HG03135 (cell line): Measurements from ENCODE around the gene EXOC6B.
"Not testable (repeated sequence)": the region's sequence is repeated elsewhere in the genome, so short reads cannot be mapped to it uniquely, and the experiment has no call there.

Source experiments
- ATAC-seq: cut with Tn5 transposase; IDR thresholded peaks from one replicate; pipeline ENCODE4 v1.9.1; 2021; ENCODE audit warnings: mild to moderate bottlenecking, moderate library complexity; ENCODE audit not compliant: unreplicated experiment

EXOC6B gene

DNA sequence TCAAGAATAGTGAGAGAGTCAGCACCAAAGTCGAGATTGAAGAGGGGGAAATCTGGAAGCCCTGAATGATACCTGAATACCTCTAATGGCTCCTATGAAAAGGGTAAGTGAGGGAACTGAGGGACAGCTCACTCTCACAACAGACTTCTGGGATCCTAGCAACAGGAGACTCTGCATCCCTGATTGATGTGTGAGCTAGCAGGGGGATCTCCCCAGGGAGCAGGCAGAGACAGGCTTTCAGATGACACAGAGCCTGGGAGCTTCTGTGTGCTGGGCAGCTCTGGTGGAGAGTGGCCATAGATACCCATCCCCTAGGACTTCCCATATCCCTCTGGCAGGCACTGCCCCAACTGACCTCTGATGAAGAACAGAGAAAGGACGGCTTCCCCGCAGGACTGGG, 206.2 kb downstream of the EXOC6B start:
- ATAC-seq: no peak

DNA sequence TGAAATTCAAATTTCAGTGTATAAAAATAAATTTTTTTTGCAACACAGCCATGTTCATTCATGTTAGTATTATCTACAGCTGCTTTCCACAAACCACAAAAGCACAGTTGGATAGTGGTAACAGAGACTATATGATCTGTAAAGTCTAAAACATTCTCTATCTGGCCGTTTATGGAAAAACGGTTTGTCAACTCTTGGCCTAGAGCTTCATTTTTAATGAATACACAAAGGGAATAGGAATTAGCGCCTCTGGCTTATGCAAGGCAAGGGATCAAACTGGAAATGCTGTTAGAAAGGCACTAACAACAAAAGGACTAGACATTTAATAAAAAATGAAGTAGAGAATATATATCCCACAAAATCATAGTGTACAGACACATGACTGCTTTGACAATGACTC, 211.9 kb downstream of the EXOC6B start:
- ATAC-seq: no peak

DNA sequence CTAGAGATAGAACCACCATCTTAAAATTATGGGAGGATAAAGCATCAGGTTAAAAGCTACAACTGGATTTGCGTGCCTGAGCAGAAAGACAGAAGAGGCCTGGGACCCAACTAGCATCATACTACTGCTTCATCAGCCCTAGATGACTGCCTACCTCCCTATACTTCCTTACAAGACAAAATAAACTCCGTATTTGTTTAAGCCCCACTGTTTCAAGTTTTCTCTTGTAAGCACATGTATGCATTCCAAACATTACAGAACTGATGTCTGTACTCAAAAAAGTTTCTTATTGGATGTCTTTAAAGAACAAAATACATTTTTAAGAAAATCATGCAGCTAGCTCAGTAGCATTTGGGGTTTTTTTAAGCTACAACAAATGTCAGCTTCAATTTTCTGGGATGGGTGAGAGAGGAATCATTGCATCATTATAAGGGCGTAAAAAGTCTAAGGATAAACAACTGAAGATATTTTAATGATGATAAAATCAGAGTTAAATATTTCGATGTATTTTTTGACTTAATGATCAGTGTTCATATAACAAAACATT, 213.1 kb downstream of the EXOC6B start:
- ATAC-seq: no peak

DNA sequence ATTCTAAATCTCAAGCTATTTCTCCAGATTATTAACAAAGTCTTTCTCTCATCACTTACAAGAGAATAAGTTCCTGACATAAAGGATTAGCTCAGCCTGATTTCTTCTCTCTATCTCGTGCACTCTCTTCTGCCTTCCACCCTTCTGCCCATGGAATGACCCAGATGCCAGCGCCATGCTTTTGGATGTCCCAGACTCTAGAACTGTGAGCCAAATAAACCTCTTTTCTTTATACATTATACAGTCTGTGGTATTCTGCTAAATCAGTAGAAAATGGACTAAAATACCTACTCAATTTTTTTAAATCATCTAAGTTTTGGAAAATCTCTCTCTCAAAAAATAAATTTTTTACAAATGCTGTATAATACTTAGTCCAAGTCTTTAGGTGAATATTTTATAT, 218.6 kb downstream of the EXOC6B start:
- no peak for ATAC-seq

DNA sequence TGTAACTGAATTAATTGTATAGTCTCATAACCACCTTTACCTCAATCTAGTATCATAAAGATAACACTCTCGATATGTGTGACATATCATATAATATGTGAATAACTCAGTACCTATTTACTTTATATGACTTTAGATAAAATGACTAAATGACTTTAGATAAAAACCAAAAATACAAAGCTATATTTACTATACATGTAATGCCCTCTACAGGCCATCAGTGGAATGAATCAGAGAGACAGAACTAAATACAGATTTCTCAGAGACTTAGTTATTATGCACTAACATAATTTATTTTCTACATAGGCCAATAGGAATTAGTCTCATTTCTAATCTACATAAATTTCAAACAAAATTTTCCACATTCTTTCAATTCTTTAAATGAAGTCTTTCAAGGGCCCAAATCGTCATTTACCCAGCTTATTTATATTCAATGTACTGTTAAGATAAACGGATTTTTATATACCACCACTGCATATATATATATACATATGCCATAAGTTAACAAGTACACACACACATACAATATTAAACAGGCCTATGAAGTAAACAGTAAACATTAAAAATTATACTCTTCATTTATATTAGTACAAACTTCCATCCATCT, 219.9 kb downstream of the EXOC6B start:
- ATAC-seq: no peak

DNA sequence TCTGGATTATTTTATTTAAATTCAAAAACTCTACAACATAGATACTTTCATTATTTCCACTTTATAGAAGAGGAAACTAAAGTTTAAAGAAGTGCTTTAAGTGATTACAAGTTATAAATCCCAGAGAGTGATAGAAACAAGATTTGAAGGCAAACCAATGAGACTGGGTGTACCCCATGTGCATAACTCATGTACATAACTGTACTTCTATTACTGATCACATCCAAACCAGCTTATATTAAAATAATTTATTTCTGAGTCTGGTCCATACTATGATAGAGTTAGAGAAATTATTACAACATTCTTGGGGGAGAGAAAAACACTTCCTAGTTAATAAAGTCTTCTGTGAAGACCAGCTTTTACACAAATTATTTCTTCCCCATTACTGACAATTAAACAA, 221.4 kb downstream of the EXOC6B start:
- no peak for ATAC-seq

DNA sequence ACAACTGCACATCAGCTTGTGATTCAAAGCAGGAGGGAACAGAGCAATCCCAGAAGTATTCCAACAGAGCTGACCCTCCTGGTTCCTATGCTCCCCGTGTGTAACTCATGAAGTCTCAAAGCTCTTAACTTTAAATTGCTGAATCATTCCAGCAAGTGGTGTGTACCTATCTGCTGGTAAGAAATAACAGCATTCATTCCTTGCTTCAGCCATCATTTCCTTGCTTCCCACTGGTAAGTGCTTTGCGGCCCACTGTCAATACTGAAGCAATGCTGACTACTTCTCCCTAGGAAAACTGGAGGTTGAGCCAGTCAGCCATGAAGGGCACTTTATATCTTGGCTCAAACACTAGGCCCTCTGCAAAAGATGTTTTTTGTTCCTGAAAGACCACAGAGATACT, 222.4 kb downstream of the EXOC6B start:
- no peak for ATAC-seq

DNA sequence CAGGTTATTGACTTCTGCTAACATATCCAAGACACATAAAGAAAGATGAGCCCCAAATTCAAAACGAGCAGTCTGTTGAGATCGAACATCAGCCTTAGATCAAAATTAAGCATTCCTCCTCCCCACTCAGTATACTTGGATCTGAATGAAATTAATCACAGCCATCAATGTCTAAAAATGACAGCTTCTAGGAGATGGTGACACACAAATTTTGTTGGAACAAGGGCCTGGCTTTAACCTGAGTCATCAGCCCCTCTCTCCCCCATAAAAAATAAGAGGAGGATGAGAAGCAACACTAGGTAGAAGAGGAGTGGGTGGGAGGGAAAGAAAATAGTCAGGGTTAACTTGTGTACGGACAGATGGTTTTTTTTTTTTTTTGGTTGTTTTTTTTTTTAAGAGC, 223.1 kb downstream of the EXOC6B start:
- no peak for ATAC-seq

DNA sequence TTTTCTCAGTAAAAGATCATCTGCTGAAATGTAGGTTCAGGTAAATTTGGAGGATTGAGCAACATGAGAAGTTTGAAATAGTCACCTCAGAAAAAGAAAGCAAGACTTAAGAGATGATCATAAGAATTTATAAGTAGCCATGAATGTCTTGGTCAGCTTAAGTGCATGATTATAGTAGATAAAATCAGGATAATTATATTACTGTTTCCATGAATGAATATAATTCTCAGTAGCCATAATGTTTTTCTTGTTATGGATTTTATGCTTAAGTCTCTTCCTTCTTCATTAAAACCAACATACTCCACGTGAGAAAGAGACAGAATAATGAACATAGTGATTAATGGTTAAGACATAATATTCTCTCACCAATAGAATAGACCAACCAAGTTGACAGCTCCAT, 223.7 kb downstream of the EXOC6B start:
- ATAC-seq: no peak

DNA sequence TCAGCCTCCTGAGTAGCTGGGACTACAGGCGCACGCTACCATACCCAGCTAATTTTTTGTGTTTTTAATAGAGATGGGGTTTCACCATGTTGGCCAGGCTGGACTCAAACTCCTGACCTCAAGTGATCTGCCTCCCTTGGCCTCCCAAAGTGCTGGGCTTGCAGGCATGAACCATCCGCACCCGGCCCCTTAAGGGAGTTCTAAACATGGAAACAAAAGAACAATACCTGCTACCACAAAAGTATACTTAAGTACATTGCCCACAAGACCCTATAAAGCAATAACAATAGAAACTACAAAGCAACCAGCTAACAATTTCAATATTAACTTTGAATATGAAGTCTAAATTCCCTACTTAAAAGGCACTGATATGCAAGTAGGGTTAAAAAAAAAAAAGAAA, 242.0 kb downstream of the EXOC6B start:
- ATAC-seq: not testable (repeated sequence)

DNA sequence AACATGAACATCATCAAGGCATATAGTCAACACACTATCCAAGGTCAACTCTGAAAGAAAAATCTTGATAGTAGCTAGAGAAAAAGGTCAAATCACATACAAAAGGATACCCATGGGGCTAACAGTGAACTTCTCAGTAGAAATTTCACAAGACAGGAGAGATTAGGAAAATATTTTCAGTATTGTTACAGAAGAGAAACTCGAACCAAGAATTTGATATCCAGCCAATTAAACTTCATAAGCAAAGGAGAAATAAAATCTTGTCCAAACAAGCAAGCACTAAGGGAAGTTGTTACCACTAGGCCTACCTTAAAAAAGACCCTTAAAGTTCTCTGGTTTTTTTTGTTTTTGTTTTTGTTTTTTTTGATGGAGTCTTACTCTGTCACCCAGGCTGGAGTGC, 242.5 kb downstream of the EXOC6B start:
- ATAC-seq: no peak

DNA sequence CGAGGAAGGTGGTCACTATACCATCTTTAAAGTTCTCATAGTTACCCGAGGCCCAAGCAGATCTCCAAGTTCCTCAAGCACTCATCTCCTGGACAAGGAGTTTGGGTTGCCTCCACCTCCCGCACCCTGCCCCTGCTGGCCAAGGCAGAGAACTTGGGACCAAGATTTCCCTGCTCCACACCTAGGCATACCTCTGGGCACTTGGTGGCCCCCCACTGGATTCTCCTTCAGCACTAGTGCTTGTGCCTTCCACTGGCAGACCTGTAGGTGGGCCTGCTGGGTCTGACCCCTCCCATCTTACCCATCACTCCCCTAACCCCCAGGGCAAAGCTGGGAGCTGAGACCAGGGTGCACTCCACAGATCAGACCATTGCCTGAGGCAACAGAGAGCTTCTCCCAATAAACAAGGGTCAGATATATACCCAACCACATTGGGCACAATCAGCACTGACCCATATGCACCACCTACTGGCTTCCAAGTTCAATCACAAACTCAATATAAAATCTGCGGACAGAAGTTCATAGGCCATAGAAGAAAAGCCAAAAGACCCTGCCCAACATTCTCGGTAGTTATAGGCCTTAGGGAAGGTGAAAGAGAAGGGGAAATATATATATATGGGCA, 244.2 kb downstream of the EXOC6B start:
- ATAC-seq: no peak

DNA sequence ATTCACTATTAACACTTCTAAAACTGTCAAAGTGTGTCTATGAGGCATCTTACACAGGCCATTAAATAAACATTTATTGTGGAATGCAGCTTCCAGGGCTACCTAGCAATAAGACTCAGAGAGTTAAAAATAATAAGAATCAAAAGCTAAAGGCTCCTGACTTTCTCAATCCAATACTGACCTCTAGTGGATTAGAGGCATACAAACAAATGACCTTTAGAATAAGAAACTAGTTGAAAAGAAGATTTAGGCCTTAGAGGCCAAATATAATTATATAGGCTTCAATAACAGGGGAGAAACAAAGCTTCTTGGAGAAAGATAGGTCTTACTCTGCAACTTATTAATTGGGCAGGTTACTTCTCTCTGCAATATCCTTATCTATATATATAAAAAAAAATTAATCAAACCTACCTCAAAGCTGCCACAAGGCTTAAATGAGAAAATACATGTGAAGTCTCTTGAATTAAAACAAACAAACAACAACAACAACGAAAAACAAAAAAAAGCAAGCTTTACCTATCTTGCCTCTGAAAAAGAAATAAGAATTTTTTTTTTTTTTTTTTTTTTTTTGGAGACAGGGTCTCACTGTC, 246.1 kb downstream of the EXOC6B start:
- ATAC-seq: no peak

DNA sequence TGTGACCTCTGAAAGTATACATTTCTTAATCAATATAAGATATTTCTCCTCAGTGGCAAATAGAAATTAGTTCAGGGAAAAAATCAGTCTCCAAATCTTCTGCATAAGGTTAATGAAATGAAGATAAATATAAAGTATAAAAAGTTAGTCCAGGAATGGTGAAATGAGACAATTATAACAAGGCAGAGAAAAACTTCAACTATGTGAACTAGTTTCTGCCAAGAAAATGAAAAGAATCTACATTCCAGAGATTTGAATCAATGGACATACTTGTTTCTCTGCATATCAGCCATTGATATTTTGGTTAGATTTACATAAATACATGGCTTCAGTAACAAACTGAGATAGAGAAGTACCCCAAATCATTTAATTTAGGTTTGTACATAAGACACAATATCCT, 249.0 kb downstream of the EXOC6B start:
- ATAC-seq: no peak

DNA sequence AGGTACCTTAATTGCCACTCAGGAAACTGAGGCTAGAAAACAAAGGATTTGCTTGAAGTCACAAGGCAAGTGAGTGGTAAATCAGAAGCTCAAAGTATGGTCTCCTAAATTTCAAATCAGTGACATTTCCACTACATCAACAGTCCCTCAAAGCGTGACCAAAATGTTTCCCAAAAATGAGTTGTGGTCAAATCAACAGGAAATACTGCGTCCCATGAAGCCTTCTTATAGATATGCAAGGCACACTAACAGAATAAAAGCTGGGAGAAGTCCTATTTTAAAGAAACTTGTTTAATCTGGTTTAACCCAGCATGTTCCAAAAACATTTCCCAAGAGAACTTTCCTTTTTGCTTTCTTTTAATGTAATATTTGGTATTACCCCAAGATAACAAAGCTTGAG, 249.4 kb downstream of the EXOC6B start:
- ATAC-seq: no peak

DNA sequence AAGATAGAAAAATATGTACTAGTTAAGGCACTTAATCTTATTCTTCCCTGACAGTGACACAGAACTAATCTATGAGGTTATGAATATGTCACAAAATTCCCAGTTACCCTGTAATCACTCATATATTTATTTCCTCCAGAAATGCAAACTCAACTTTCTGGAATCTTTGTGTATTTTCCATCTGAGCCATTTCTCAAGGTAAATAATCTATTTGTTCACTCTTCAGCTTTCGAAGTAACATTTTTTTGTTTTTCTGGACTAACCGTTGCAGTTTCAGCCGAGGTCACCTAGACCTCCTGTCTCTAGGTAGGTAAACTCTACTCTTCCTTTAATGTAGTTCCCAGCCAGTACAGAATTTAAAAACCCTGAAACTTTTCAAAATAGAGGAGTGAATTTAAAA, 250.9 kb downstream of the EXOC6B start:
- ATAC-seq: no peak

DNA sequence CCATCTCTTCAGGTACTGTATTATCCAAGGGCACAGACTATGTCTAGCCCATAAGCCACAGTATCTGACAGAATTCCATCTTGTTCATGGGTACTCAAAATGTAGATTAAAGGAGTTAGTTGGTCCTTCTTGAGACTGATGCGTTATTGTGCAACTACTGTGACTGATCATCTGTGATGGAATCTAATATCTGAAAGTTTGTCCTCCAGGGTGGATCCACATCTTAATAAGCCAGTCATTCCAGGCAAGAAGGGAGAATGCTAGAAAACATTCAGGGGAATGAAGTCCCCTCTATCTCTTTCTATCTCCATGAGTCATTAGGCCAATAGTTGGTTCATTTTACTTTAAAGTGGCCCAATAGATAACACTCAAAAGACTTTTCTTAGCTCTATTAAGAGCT, 252.6 kb downstream of the EXOC6B start:
- no peak for ATAC-seq

DNA sequence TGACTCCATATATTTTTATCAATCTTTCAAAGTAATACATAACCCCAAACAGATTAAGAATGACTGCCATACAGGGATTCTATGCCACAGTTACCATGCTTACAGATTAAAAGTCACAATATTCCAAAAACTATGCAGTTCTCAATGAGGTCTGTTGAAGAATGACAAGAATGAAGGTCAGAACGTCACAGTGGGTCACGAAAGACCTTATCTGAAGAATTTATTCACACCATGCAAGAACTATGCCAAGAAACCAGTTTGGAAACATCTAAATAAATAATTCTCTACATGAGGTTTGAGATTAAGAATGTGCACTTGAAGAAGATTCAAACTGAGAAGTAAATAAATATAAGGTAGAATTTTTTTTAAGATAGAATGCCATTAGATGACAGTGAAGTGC, 253.3 kb downstream of the EXOC6B start:
- ATAC-seq: no peak

DNA sequence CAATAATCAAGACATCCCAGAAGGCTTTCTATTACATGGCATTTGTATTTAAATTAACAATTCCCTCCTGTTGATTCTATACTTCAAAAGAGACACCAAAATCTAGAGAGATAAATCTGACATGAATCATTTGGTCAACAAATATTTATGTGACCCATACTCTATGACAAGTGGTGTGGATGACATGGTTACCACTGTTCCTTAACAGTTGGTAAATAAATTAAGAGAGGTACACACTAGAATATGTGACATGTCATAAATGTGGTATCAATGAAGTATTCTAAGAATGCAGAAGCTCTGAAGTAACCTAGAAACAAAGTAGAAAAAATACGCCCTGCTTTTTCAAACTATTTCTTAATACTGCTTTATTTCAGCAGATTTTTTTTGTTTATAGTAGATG, 255.4 kb downstream of the EXOC6B start:
- no peak for ATAC-seq

DNA sequence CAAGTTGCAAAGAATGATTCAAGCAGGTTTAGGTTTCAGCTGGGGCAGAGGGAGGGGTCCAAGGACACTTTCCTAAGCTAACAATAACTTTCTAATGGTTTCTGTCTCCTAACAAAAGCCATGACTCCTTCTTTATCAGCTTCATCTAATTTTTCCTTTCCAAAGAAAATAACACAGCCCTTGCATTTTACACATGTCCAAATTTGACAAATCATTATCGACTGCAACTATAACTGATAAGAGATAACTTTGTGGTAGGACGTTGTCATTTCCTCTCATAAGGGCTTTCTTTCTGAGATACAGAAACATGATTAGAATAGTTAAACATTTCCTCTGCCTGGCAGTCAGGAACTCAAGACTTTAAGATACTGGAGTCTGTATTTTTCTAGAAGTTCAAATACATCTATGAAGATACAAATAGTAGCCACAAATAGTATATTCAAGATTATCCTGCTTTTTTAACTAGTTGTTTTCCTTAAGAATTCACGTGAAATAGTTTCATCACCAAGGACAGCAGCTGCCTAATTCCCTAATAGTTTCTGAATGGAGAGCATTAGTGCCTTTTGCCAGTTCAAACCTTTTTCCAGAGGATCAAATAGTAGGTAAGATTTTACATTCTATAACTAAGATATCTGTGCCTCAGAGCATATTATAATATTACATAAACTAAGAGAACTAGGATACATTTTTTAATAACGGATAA, 263.2 kb downstream of the EXOC6B start:
- ATAC-seq: no peak

DNA sequence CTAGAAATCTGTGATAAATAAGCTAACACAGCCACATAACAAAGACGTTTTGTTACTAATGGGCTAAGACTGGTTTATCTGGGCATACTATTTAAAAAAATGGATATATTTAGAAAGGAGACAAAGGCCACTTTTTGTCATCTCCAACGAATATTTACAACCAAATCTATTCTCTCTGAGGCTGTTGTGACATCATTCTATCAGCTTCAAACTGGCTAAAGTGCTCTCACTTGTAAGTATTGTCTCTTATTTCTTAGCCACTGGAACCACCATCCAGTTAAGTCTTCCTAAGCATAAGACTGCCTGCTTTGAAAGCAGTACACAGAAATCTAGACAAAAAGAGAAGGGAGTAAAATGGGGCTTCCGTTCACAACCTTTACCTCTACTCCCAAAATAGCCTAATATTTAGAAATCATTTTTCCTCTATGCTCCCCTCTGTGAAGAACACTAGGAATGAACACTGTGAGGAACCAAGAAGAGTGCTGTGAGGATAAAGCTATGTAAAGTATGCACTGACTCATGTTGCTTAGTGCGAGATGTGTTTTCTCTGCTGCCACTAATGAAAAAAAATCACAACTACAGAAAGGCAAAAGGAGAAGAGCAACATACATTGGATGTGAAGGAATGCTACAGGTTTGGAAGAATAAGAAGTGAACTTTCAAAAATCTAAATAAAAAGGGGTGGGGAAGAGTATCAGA, 264.1 kb downstream of the EXOC6B start:
- ATAC-seq: no peak
